NCI-H2227 (cell line): ENCODE results near the gene SNRNP200.
"Not testable (repeated sequence)": the region's sequence is repeated elsewhere in the genome, so short reads cannot be mapped to it uniquely, and the experiment has no call there.

ENCODE experiments used
- DNase-seq: peaks from one replicate; lab custom pipeline; 2025; ENCODE audit not compliant: unreplicated experiment; lab: John Stamatoyannopoulos, UW

Gene SNRNP200

DNA sequence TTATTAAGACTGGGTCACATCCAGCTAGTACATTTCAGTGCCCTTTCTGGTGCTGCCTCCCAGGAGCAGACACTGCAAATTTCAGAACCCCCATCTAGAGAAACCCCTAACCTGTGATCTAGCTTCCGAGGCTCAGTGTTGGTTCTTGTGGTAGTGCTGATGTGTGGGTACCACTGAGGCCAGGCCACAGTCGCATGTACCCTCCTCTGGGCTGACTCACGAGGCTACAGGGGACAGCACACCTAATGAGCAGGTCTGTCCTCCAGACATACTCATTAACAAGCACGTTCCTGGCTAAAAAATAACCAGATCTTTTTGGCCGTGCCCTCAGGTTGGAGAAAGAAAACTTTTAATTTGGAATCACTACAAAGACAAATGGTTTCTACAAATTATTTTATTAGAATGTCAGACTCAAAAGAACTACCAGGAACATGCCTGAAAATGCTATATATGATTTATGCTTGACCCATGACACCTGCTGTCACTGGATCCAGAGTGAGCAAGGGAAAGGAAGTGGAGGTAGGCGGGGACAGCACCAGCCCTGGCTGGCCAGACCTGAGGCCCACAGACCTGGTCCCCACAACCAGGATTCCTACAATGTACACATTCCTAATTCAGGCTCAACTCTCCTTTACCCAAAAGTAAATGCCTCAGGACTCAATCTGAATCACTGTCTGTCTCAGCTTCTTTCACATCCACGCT, 30.8 kb downstream of the SNRNP200 start:
- no peak for DNase-seq

DNA sequence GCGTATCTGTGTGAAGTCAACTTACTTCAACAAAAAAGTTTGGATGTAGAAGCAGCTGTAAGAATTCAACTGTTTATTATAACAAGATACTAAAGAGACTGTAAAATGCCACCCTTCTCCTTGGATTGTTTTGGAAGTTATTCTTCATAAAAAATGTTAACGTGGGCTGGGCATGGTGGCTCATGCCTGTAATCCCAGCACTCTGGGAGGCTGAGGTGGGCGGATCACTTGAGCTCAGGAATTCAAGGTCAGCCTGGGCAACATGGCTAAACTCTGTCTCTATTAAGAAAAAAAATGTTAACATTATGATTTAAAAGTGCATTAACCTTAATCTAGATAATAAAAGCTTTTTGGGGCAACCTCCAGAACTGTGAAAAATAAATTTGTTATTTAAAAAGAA, 31.6 kb downstream of the SNRNP200 start:
- DNase-seq = no peak

DNA sequence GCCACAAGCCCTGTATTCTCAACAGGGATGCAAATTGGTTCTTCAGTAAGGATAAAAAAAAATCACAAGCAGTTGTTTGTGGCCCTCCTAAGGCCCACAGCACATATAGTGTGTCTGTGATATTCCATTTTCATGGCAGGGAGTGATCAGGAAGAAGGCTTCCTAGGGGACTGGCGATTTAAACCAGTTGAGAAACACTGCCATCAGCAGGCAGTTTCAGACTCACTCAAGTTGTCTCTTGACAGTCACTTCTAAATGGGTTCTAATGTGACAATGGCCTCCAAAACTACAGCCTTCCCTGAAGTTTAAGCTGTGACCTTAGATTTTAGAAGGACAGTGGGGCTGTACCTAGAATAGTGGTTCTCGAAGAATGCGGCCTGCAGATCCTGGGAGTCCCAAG, 33.4 kb downstream of the SNRNP200 start:
- no peak for DNase-seq

DNA sequence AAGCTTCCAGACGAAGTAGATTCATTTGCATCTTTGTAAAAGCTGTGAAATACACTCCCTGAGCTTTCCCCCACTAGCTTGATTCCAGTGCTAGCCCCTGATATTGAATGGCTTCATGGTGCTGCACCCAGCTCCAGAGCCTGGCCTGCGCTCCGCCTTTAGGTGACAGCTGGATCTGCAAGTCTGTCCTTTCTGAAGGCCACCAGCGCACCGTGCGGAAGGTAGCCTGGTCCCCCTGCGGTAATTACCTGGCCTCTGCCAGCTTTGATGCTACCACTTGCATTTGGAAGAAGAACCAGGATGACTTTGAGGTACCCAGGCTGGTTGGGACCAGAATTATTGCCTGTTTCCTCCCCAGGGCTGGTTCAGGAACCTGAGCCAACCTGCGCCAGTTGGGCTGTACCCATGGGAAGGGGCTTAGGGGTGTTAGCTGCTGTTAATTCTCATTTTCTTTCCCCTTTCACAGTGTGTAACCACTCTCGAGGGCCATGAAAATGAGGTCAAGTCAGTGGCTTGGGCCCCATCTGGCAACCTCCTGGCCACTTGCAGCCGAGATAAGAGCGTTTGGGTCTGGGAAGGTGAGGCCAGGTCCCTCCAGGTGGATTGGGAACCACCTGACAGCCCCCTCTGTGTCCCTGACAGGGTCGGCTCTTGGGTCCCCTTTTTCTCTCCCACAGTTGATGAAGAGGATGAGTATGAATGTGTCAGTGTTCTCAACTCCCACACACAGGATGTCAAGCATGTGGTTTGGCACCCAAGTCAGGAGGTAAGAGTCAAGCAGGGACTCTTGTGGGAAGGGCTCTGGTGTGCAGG, 38.0 kb downstream of the SNRNP200 start:
- peak; percentile 56 for DNase-seq

DNA sequence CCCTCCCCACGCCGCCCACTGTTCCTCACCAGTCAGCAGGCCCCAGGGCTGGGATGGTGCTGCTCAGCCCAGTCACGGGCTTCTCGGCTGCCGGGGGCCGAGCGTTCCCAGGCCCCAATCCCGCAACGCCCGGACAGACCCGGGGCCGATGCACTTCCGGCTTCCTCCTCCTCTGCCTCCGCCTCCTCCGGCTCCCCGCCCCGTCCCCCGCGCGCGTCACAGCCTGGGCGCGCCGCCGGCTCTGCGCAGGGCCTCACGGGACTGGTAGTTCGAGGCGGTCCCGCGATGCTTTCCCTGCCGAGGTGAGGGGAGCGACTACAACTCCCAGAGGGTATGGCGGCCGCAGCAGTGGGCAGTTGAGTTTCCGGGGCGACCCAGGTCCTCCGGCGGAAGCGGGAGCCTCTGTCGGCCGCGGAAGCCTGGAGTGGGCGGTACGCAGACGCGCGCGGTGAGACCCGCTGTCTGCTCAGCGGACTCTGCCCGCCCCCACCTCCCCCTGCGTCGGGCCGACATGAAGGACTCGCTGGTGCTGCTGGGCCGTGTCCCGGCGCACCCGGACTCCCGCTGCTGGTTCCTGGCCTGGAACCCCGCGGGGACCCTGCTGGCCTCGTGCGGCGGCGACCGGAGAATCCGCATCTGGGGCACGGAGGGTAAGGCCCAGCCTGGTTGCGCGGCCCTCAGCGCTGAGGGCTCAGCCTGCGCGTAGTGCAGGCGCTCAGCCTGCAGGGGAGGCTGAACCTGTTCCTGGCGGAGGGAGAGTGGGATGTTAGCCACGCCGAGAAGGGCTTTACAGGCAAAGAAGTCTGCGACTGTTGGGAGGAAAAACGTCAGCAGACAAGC, 39.3 kb downstream of the SNRNP200 start, which contains the start of the genes CIAO1 and TMEM127:
CIAO1 (plus strand) TSS at position 386 of the 840 bp plus-strand sequence; CDS start at position 512, 126 bp downstream.
TMEM127 (minus strand) TSS at position 158 of the 840 bp plus-strand sequence. CDS start 616 bp downstream, outside the sequence.
- peak; percentile 99 for DNase-seq

DNA sequence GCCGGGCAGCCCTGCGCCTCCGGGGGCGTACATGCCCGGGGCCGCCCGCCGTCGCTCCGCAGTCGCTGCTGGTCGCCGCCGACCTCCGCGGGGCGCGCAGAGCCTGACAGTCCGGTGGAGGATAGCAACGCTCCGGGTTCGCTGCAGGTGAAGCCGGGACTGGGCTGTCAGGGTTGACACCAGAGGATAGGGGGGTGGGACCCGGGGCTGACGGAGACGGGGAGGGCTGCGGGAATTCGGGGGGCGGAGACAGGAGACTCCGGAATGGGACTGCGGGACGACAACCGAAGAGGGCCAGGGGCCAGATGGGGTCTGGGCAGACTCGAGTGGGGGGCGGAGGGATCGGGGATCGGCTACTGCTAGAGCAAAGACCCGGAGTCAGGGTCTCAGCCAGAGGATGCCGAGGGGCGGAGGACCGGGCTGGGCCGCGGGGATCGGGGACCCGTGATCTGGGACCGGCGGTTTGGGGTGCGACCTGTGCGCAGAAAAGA, 40.0 kb downstream of the SNRNP200 start:
- peak; percentile 80 for DNase-seq

DNA sequence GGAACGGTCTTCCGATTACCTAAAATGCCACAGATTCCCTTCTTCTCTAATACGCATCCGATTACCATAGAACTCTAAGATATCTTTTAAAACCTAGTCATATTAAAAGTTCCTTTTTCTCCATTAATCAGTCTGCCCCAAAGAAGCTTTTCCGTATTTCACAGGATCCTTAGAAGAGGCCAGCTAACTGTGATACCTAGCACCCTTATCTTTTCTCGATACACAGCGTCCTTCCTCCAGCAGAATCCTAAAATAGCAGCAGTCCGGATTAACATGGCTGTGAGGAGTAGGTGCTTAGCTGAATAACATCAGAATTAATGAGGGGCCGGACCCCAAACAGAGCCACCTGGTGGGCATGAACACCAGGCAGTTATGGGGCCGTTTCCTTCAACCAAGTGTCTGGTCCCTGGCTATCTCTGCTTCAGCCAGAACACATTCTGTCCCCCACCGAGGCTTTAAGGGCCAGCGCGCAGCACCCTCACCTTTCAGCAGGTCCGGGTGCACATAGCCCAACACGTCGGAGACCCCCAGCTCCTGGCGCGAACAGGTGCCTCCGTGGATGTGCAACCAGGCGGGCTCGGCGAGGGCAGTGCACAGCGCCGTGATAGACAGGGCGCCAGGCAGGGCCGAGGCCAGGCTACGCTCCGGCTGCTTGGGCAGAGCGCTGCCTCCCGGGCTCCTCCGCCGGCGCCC, 40.5 kb downstream of the SNRNP200 start:
- DNase-seq = peak; percentile 52

DNA sequence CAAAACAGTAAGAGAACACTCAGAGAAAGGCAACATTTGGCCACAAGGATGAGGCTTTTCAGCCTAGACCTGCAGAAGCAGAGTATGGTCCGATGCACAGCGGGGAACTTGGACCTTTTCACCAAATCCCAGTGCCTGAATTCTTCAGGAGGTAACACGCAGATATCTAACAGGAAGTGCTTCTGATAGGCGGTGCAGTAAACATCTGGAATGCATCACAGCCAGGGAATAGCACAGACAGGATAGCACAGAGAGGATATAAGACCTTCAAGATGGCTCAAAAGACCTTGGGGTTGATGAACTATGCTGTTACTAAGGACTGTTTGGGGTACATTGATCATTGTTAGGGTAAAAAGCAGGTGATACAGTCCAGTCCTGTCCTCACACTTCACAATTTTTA, 41.3 kb downstream of the SNRNP200 start:
- DNase-seq = no peak

DNA sequence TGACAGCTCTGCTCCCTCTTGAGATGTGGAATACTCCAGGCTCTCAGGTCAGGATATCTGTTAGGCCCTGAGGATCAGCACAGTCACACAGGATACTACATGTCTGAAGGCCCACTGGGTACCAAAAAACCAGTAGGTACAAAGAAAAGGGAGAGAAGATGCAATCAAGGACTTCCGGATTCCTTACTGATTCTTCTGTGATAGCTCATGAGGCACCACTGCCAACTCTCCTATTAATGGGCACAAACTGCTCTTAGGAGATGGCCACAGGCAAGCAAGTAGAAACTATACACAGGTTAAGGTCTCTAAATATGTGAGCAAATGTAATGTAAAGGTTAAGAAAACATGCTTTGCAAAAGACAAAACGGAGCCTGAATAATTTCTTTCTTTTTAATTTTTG, 43.0 kb downstream of the SNRNP200 start:
- DNase-seq = no peak

DNA sequence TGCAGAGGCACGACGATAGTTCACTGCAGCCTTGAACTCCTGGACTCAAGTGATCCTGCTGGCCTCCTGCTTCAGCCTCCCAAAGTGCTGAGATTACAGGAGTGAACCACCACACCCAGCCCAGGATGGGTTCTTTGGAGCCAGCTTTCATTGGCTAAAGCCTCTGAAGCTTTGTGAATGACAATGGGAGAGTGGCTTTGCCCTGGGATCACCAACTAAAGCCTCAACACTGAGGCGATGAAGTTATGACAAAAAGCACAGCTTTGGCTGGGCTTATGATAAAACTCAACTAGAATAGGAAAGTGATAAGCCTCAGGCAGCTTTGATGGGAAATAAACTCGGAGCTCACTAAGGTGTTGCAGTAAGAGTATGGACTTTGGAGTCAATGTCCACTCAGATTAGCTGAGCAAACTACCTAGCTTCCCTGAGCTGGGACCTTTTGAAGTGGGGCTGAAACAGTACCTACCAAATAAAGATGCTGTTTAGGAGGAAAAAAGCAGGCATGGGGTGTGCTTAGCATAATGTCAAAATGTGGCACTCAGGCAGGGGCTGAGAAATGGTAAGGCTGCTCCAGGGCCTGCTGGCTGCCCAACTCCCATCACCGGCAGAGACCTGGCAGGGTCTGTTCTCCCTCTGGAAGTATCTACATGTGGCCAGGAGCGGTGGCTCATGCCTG, 43.9 kb downstream of the SNRNP200 start:
- no peak for DNase-seq

DNA sequence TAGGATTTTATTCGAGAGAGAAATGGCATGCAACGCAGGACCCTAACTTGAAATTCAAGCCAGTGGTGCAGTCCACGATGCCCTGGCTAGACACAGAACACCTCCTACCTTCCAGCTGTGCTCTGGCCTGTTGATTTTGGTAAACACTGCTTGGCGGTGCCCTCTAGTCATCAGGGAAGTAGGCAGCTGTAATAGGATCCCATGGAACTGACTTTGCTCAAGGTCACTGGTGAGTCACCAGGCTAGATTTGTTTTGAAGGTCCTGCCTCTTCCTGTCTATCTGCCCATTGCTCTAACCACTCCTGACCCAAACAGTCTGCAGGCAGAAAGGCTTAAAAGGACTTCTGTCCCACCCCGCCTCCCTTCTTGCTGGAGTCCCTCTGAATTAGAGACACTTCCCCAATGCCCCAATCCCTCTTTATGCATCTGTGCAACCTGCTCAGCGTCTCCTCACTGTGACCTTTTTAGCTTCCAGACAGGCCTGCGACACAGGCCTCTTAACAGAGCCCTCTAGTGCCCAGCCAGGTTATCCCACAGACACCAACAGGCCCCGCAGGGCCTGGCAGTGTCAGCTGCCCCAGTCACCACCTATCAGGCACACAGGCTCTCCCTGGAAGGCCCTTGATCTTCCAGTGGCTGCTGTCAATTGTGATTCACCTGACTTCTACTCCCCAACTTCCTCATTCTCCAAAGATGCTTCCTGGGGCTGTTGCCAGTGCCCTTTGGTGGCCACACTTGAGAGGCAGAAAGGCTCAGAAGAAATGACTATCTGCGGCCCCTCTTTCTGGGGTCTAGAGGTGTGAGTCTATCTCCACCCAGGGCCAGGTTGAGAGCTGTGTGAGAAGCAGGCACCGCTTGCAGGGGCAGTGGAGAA, 44.7 kb downstream of the SNRNP200 start:
- DNase-seq = no peak

DNA sequence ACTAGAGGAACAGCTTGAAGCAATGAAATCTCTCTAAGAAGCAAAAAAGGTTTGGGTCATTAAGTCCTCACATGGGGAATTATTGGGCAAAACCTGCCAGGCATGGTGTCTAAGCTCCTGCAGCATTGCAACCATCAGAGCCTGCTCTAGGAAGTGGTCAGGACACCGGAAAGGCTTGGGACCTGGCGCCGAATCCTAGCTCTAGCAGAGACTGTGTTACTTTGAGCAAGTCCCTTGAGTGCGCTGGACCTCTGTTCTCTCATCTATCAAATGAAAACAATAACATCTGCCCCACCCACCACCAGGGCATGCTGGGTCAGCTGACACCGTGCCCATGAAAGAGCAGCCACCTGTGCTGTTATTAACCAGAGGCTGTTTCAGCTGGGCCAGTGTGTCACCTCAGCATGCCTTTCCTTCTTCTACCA, 45.8 kb downstream of the SNRNP200 start:
- DNase-seq = no peak

DNA sequence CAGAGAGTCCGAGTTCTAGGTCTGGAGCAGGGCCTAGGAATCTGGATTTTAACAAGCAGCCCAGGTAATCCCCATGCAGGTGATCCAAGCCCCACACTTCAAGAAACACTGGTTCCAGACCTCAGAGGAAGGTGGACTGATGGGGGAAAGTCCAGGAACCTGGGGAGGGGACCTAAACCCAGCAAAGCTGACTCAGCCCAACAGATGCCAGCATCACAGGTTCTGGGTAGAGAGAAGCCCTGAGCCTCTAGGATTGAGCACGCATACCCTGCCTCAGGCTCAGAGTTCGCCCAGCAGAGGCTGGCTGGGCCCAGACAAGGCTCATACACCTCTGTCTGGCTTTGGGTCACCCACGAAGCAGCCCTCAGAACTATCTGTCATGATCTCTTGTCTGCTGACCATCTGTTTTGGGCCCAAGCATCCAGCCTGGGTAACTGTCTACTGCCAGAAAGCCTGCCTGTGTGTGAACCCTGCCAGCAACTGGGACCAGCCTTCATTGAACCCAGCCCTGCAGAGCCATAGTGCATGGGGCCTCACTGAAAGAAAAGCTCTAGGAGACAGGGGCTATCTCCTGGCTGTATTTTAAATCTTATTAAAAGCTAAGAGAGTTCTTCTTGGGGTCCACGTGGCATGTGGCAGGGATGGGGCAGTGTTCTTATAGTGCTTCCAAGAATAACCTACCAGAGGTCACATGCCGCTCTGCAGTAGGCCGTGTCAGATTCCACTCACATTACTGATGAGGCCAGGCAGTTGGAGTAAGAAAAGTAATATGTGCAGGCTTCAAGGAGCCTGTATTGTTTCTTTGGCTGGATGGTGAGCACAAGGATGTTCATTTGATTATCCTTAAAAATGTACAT, 47.0 kb downstream of the SNRNP200 start:
- DNase-seq = no peak

DNA sequence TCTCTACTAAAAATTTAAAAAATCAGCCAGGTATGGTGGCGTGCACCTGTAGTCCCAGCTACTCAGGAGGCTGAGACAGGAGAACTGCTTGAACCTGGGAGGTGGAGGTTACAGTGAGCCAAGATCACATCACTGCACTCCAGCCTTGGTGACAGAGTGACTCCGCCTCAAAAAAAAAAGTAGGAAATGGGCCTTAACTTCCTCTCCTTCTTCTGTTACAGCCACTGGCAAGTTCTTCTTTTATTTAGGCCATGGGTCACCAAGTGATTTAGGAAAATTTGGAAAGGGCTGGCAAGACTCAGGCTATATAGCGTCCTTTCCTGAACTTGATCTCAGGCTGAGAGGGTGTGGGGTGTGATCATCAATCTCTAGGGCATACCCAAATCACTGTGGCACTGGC, 47.6 kb downstream of the SNRNP200 start:
- not testable (repeated sequence) for DNase-seq

DNA sequence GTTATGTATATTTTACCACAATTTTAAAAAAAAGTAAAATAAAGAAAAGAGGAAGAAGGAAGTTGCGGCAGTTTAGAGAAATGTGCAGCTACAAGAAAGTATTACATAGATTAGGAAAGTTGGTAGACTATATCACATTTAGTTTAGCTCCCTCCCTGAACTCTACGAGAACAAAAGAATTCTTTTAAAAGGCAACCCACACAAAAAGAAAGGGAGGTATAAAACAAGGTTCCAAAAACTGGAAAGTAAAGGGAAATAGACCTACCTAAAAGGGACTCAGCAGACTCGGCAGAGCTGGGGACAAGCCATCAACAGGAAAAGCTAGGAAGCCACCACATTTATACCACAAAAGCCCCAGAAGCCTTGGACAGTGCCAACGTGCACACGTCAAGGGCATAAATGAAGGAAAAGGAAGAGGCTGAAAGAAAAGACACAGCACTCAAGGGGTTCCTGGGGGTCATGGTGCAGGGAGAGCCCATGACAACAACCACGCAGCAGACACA, 48.7 kb downstream of the SNRNP200 start:
- DNase-seq = no peak

DNA sequence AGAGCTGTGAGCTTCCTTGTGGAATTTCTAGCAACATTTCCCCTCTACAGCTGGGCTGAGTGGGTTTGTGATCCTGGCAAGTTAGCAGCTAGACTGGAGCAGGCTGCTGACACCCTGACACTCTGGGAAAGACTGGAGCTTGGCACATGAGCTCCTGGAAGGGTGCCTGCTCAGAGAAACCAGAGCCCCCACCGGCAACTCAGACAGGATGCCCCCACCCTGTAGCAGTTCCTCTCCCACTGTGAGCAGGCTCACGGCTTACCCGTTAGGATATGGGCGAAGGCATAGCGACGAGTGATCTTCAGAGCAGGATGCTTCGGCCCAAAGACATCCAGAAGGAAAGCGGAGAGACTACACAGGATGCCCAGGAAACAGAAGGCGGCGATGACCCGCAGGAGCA, 50.8 kb downstream of the SNRNP200 start:
- DNase-seq = no peak

DNA sequence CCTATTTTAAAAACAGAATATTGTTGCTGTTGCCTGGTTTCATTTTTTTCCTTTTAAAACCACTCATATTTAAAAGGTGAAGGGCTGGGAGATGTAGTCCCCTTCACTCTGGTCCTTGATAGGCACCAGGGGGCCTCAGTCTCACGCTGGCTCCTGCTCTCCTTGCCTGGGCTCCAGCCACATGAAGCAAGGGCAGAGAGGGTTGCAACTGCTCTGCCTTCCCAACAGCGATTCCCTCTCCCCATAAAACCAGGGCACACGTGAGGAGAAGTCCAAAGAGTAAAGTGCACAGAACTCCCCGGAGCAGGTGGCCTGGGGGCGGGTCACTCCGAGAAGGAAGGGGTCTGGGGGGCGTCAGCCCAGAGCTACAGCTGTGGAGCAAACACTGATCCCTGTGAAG, 52.3 kb downstream of the SNRNP200 start:
- no peak for DNase-seq

DNA sequence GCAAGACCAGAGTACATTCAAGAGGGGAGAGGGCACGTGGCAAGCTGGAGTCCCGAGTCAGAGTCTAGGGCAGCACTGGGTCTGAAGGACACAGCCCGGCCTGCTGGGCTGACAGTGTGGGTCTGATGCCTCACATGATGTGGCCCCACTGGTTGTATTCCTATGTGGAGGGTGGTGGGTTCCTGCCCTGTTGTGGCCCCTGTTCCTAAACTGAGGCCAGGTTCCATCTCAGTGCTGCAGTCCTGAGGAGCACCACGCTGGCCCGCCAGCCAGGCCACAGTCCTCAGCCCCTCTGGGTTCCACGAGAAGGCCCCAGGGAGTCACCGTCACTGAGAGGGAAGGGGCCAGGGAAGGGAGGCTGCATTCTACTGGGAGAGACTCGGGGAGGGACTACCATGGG, 52.8 kb downstream of the SNRNP200 start:
- no peak for DNase-seq
